HG02642 (cell line): ENCODE data around the gene LCN10.
"Not testable (repeated sequence)": the region's sequence is repeated elsewhere in the genome, so short reads cannot be mapped to it uniquely, and the experiment has no call there.

ENCODE experiments used
- ATAC-seq: cut with Tn5 transposase; IDR thresholded peaks from one replicate; pipeline ENCODE4 v1.9.1; 2021; ENCODE audit warnings: mild to moderate bottlenecking; ENCODE audit not compliant: unreplicated experiment, poor library complexity

Gene LCN10

DNA sequence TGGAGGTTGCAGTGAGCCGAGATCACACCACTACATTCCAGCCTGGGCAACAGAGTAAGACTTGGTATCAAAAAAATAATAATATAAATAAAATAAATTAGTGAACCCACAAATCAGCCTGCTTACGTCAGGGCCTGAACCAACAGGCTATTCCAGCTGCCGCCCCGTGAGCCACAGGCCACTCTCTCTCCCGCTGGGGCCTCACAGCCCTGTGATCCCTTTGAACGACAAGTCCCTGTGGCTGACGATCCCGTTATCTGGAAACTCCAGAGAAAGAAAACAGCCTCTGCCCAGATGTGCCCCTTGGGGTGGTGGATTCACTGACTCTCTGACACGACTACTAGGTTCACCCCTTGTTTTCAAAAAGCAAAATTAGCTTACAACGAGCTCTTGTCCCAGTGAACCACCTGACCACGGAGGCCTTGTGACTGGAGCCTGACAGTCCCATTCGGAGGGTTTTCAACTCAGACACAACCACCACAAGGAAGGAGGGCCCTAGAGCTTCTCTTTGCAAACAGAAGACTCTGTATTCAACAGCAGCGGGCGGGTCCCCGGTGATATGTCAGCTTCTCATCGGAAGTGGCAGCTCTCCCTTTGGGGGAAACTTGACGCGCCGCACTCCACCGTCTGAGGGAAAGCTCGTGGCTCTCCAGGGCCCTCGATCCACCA is 34.8 kb downstream of the LCN10 start:
- no peak for ATAC-seq

DNA sequence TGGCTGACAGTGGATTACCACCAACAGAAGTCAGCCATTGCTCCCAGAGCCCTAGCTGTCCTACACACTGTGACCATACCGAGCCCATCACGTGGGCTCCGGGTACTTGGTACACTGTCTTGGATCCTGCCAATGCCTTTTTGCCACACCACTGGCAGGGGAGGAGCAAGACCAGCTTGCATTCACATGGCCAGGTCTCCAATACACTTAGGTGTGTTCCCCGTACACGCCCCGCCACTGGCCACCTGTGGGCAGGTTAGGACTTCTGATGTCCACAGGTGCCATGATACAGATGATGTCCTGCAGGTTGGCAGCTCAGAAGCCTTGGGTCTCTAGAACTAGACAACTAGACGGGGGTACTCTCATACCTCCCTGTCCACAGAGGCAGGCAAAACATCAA is 35.7 kb downstream of the LCN10 start:
- ATAC-seq: no peak

DNA sequence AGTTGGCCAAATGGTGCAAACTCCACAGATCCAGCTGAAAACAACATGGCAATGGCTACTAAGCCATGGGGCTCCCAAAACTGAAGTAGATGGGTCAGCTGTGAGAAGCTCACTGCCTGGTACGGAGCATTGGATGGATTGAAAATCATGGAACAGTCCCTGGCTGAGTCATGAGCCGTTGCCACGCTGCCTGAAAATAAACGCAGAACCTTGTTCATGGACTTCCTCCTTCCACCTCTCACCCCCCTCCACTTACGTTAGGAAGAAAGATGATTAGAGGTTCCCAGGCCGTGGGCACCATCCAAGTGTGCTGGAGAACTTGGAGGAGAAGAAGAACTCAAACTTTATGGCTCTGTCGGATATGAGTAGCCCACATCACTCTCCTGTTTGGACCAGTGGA is 37.2 kb downstream of the LCN10 start:
- ATAC-seq: no peak

DNA sequence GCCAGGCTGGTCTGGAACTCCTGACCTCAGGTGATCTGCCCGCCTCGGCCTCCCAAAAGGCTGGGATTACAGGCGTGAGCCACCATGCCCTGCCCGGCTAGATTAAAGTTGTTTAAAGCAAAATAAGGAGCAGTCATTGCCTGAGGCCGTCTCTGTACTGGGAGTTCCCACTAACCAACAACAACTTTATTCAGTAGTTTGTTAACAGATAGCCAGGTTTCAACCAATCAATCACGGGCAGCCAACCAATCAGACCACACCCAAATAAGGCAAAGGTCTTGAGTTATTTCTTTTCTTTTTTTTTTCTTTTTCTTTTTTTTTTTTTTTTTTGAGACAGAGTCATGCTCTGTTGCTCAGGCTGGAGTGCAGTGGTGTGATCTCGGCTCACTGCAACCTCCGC is 38.0 kb downstream of the LCN10 start:
- ATAC-seq: not testable (repeated sequence)

DNA sequence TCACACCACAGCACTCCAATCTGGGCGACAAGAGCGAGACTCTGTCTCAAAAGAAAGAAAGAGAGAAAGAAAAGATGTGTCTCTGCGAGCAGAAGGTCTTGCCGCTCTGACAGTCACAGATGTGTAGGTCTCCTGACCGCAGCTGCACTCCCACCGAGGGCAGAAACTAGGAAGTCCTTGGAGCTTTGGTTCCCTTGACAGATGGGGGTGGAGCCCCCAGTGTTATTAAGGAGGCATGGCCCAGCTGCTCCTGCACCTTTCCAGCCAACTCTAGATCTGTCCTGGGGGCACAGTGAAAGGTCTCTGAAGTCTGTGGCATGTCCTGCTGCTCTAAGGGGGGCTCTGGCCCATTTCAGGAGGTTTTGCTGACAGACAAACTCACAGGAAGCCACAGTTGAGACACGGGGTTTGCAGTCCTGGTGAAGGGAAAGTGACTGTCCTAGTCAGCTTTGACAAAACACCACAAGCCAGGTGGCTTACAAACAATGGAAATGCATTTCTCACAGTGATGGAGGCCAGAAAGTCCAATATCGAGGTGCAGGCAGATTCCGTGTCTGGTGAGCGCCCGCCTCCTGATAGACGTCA is 39.4 kb downstream of the LCN10 start:
- no peak for ATAC-seq

DNA sequence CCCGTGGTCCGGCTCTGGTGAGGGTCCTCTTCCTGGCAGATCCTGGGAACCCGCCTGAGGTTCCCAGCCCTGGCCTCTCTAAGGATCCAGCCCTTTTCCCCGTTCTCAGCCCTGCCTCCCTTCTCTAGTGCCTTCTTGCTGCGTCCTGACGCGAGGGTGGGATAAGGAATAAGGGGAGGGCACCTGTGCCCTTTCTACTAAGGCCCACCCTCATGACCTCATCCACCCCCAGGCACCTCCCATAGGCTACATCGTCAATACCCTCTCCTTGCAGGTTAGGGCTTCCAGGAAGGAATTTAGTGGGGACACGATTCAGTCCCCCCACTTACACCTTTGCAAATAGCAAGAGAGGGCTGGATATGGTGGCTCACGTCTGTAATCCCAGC is 41.1 kb downstream of the LCN10 start:
- ATAC-seq: no peak

- ATAC-seq: peak; percentile 54
These were observed 41.6 kb downstream of the LCN10 start for GRCh38 chr9:136700959-136701667.

- ATAC-seq: no peak
These were observed 42.4 kb downstream of the LCN10 start for GRCh38 chr9:136700304-136700703.

GRCh38 chr9:136698635-136699246 is 44.0 kb downstream of the LCN10 start:
- no peak for ATAC-seq

DNA sequence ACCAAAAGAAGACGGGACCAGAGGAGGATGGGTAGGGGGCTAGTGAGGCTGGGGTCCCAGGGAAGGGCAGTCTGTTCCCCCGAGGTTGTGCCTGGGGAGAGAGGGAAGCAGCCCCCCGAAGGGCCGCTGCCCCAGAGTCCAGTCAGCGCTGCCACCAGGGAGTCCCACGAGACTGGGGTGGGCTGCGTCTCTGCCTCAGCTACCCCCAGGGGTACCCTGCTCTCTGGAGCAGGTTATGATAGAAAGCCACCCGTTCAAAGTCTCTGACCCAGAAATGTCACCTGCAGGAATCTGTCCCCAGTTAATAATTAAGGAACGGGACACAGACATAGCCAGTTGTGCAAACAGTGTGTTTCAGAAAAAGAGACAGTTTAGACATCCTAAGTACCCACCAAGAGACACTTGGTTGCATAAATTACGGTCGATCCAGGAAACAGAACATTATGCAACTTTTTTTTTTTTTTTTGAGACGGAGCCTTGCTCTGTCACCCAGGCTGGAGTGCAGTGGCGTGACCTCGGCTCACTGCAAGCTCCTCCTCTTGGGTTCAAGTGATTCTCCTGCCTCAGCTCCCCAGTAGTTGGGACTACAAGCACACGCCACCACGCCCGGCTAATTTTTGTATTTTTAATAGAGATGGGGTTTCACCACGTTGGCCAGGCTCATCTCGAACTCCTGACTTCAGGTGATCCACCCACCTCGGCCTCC is 44.8 kb downstream of the LCN10 start:
- no peak for ATAC-seq

- ATAC-seq: no peak
These were observed 45.5 kb downstream of the LCN10 start for GRCh38 chr9:136697146-136697820.

DNA sequence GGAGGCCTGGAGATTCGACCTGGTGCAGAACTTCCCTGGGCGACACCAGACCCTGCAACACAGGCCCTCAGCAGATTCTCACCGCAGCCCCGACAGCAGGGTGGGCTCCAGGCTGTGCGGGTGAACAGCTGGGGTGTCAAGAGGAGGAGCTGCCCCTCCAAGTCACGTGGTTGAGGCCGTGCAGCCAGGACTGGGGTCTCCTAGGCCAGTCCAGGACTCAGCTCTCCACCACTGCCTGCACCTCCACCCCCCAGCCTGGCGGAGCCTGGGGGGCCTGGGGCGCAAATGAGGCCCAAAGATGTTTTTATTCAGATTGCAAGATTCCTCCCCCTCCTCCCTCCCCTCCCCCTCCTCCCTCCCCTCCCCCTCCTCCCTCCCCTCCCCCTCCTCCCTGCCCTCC is 46.2 kb downstream of the LCN10 start:
- no peak for ATAC-seq

DNA sequence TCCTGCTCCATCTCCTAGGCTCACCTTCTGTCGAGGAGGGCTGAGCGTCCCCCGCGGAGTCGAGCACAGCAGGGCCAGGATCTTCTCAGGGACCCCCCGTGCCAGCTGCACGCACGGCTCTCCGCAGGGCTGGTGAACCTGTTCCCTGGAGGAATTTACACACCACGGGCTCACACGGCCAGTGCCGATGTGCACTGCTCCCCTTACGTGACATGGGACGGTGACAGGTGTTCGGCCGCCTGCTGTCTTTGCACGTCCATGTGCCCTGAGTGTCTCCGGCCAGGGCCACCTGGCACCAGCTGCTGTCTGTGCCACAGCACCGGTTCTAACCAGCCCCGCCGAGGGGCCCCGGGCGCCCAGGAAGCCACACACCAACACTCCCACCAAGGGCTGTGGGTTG is 46.8 kb downstream of the LCN10 start:
- no peak for ATAC-seq

DNA sequence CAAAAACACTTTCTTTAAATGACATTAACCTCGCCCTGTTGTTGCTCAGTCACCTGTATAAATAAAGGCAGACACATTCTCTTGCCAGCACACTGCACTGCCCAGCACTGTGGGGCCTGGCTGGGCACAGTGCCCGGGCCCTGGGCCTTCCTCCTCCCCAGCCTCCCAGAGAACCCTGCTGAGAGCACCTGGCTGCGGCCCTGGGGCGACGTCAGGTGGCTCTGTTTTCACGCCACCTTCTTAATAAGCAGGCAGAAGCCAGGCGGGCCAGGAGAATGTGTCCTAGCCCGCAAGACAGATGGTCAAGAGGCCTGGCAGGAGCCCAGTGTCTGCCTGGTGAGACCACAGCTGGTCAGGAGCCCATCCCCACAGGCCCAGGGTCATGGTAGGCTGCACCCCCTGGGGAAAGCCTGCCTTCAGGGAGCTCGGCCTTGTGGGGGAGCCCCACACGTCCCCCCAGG is 47.3 kb downstream of the LCN10 start:
- ATAC-seq: no peak

GRCh38 chr9:136694872-136695247 is 47.9 kb downstream of the LCN10 start:
- no peak for ATAC-seq

- ATAC-seq: no peak
These were observed 48.4 kb downstream of the LCN10 start for GRCh38 chr9:136694163-136694871.

DNA sequence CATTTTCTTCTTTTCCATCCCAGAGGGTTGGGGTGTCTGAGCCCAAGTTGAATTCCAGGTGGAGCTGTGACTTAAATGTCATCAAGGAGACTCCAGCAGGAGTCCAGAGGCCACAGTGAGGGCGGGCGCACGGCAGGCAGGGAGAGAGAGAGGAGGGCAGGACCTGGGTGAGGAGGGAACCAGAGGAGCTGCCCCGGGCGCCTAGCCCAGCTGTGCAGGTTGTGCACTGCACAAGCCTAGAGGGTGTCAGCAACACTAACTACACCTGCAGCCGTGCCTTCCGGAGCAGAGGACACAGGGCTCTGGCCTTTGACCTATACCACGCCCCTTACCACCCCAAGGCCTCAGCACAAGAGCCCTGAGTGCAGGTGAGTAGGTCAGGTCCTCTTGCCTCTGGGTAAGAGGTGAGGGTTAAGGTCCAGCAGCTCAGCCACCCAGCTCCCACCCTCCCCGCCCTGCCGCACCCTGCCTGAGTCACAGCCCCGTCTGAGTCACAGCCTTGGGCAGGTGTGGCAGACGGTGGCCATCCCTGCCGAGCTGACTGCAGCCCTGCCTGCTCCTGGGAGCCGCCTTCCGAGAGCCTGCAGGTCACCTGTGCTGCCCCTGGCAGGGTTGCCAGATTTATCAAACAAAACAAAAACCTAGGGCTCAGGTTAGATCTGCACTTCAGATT is 49.1 kb downstream of the LCN10 start:
- ATAC-seq: no peak

DNA sequence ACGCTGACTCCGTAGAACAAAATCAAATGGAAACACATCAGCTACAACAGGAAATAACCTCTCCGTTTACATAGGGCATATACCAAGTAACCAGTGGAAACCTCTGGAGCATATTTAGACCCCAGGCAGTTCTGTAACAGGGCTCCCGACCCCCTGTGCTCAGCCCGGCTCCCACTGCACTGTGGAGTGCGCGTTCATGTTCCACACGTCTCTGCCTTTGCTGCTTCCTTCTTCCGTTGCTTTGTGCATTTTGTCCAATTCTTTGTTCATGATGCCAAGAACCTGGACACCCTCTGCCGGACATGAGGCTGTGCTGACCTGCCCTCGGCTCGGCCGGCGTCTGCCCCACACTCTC is 49.6 kb downstream of the LCN10 start:
- ATAC-seq: no peak
